ENCODE results near the gene CDC42EP5.
A peak's percentile ranks its signal among the peaks of the same experiment; 100 is the strongest.
"Not testable (repeated sequence)": the region's sequence is repeated elsewhere in the genome, so short reads cannot be mapped to it uniquely, and the experiment has no call there.

CDC42EP5 gene

DNA sequence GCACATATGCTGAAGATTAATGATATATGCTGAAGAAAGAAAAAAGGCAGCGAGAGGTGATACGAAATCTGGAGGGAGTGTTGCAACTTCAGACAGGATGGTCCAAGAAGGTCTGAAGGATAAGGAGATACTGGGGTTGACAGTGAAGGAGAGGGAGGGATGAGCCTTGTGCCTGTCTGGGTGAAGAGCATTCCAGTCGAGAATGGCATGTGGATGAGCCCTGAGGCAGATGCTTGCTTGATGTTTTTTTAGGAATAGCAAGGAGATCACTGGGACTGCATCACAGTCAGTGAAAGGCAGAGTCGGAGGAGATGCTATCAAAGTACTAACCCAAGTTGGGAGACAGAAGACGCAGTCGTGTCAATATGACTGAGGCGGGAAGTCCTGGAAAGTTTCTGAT, 16.2 kb upstream of the CDC42EP5 start:
- DNase-seq, result no peak

DNA sequence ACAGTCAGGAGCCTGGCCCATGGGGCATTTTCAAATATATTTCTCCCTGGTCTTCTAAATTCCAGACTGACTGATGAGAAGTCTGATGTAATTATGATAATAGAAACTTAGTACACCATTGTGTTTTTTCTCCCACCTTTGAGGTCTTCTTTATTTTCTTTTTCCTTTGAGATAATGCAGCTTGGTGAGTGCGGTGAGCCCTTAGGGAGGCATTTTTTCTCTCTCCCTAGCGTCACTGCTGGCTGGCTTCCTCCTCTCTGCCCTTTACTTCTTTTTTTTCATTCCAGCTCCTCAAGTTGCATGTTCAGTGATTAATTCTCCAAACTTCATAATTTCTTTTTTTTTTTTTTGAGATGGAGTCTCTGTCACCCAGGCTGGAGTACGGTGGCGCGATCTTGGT, 12.8 kb upstream of the CDC42EP5 start:
- no peak for DNase-seq

DNA sequence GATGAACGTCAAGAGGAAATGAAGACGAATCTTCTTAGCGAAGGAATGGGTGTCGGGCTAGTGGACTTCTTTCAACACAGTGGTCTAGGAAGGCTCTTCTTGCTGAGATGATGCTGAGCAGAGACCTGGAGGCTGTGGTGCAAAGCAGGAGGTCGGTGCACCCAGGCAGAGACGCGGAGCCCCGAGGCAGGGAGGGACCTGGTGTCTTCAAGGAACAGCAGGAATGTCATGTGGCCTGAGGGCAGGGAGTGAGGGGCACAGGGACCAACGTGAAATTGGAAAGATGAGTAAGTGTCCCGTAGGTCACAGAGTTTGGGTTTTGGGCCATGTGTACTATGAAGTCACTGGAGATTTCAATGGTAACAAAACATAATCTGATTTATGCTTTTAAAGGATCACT, 11.4 kb upstream of the CDC42EP5 start:
- no peak for DNase-seq

DNA sequence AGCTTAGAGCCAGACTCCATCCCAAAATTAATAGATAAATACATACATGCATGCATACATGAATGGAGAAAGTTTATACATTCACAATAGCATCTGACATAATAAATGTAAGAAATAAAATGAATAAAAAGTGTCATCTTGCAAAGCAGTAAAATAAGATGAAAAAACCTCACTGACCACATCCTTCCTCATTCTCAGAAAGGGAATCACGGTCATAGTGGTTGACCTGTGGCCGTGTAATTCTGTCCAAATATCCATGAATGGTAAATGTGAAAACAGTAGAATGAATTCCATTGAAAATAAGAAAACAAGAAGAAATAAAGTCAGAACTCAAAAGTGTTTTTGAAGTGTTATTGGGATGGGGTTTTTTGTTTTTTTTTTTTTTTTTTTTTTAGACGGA, 9.8 kb upstream of the CDC42EP5 start:
- DNase-seq, result no peak

DNA sequence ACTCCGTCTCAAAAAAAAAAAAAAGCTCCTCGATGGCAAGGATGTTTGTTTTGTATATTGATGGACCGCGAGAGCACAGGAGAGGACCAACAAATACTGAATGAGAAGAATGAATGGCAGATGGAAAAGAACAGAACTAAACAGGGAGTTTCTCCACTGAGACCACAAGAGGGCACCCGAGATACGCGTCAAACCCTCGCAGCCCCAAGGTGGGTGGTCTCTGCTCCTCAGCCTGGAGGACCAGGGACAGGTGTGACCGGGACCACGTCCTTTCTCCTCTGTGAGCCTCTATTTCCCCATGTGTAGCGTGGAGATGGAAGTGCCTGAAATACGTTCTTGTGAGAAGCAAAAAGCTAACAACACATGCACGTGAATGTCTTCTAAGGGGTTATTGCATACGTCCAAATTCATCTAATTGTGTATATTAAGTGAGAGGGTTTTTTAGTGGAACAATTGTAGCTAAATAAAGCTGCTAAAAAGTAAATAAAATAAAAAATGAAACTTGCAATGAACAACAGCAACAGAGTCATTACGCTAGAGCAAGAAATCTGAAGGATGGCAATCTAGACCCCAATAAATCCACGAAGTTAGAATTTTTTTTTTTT, 8.3 kb upstream of the CDC42EP5 start:
- peak; percentile 57 for DNase-seq

DNA sequence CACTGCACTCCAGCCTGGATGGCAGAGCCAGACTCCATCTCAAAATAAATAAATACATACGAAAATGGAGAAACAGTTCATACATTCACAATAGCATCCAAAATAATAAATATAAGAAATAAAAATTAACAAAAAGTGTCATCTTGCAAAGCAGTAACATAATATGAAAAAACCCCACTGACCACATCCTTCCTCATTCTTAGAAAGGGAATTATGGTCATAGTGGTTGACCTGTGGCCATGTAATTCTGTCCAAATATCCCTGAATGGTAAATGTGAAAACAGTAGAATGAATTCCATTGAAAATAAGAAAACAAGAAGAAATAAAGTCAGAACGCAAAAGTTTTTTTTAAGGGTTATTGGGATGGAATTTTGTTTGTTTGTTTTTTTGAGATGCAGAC, 7.0 kb upstream of the CDC42EP5 start:
- no peak for DNase-seq

DNA sequence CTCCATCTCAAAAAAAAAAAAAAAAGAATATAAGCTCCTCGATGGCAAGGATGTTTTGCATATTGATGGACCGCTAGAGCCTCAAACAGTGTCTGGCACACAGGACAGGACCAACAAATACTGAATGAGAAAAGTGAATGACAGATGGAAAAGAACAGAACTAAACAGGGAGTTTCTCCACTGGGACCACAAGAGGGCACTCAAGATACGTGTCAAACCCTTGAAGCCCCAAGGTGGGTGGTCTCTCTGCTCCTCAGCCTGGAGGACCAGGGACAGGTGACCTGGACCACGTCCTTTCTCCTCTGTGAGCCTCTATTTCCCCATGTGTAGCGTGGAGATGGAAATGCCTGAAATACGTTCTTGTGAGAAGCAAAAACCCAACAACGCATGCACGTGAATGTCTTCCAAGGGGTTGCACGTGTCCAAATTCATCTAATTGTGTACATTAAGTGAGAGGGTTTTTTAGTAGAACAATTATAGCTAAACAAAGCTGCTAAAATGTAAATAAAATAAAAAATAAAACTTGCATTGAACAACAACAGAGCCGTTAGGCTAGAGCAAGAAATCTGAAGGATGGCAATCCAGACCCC, 5.7 kb upstream of the CDC42EP5 start:
- DNase-seq, result peak; percentile 30

DNA sequence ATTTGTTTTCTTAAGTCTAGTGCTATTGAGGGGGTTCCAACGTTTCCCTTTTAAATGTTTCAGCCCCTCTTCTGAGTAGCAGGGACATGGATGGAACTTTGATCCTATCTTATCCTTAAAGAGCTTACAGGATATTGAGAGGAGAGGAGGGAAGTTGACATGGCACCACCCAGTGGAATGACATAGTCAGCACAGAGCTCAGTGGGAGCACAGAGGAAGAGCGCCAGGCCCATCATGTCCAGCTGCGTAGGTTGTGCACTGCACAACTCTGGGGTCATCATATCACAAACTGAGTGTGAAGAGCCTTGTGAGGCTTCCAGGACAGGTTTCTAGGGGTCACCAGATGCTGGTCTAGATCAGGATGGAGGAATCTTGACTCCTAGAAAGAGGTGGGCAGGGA, 4.6 kb upstream of the CDC42EP5 start:
- no peak for DNase-seq

DNA sequence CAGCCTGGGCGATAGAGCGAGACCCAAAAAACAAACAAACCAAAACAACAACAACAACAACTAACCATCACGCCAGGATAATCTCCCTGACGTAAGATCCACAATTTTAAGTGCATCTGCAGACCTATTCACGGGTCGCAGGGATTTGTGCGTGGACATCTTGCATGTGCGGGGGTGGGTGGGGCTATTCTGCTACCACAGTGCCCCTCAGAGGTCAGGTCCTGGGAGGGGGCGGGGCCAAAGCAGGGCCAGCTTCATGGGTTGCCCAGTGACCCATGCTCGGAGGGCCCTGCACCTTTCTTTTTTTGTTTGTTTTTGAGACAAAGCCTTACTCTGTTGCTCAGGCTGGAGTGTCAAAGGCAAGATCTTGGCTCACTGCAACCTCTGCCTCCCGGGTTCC, 2.6 kb upstream of the CDC42EP5 start:
- no peak for DNase-seq

DNA sequence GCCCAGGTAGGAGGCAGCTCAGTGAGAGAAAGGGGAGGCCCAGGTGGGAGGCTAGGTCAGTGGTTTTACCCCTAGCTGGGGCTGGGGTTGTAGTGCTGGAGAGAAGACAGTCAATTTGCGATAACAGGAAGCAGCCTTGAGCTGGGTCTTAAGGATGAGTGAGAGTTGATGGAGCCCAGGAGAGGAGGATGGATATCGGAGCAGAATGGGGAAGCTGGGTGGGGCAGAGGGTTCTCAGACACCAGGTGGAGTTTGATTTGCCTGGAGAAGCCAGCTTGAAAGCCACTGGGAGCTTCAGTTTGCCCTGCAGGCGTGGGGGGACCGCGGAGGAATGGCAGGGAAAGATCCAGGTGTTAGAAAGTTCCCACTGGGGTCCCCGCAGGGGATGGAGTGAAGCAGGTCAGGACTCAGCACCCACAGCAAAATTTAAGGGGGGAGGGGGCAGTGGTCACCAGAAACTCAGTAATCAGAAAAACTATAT, 836 bp upstream of the CDC42EP5 start:
- DNase-seq, result no peak

DNA sequence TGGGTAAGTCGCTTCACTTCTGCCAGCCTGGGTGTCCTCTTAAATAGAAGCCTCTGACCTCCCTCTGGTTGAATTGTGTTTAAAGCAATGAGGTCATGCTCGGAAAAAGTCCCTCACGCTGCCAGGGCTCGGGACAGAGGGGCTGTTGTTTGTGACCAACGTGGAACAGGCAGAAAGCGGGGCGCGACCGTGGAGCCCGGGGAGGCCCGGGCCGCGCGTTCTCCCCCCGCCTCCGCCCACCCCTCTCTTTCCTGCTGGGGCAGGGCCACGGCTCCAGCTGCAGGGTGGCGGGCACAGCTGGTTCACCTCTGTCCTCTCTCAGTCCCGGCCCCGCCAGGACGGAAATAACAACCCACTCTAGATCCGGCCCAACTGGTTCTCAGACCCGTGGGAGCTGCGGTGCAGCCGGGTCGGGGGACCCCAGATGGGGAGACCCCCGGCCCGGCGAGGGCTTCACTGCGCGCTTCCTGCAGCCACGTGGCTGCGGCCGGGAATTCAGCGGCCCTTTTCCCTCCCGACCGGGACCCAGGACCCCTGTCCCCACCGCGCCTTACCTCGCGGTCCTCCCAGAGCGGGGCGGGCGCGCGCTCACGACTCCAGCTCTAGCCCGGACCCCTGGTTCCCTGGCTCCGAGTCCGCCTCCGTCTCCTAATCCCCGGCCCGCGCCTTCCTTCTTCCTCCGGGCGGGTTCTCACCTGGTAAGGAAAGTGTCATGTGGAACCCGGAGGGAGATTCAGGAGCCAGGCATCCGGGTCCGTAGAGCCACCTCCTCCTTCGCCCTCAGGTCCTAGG, 1.9 kb downstream of the CDC42EP5 start:
- DNase-seq, result no peak

DNA sequence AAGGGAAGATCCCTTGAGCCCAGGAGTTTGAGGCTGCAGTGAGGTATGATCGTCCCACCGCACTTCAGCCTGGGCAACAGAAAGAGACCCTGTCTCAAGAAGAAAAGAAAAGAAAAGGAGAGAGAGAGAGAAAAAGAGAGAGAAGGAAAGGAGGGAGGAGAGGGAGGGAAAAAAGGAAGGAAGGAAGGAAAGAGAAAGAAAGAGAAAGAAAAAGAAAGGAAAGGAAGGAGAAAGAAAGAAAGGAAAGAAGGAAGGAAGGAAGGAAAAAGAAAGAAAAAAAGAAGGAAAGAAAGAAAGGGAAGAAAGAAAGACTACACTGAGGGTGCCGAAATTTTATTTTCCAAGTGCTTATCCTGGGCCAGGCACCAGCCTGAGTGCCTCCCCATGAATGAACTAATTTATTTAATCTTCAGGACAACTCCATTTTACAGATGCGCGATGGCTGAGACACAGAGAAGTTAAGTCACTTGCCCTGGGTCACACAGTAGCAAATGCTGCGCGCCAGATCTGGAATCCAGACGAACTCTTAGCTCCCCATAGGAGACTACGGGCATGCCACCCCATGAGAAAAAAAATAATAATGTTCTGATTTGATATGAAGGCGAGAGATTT, 2.7 kb downstream of the CDC42EP5 start:
- DNase-seq, result no peak

DNA sequence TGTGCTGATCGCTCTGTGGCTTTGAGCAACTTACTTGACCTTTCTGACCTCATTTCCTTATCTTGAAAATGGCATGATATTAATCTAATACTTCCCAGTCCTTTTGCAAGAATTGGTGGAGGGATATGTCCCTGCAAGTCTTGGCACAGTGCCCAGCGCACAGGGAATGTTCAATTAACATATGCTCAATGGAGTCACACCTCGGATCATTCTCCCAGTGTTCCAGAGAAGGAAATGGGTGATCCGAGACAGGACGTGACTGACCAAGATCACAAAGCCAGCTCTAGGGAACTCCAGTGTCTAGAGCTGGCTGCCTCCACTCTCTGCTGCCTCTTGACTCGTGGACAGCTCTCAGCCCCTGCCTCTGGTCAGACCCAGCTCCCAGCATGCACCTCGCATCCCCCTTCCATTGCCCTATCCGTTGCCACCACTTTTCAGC, 3.6 kb downstream of the CDC42EP5 start:
- DNase-seq, result no peak

DNA sequence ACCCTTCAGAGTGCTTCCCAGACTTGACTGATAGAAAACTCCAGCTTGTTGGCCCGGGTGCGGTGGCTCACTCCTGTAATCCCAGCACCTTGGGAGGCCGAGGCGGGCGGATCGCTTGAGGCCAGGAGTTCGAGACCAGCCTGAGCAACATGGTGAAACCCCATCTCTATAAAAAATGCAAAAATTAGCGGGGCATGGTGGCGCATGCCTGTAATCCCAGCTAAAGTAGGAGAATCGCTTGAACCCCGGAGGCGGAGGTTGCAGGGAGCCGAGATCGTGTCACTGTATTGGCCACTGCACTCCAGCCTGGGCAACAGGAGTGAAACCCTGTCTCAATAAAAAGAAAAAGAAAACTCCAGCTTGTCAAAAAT, 7.0 kb downstream of the CDC42EP5 start:
- not testable (repeated sequence) for DNase-seq

DNA sequence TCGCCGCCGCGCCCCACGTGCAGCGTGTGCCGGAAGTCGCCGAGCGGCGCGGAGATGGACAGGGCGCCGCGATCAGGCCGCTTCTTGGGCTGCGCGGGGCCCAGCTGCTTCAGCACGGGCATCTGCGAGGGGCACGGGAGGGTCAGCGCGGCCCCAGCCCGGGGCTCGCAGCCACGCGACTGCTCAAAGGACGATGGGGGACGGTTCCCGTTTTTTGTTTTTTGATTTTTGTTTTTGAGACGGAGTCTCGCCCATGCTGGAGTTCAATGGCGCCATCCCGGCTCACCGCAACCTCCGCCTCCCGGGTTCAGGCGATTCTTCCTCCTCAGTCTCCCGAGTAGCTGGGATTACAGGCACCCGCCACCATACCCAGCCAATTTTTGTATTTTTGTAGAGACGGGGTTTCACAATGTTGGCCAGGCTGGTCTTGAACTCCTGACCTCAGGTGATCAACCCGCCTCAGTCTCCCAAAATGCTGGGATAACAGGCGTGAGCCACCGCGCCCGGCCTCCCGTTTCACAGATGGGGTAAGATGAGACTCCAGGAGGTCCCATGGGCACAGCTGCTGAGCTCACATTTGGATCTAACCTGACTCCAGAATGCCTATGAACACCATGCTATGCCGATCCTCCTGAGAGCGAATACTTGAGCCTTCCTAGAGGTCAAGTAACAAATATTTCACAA, 7.5 kb downstream of the CDC42EP5 start:
- DNase-seq, result no peak

DNA sequence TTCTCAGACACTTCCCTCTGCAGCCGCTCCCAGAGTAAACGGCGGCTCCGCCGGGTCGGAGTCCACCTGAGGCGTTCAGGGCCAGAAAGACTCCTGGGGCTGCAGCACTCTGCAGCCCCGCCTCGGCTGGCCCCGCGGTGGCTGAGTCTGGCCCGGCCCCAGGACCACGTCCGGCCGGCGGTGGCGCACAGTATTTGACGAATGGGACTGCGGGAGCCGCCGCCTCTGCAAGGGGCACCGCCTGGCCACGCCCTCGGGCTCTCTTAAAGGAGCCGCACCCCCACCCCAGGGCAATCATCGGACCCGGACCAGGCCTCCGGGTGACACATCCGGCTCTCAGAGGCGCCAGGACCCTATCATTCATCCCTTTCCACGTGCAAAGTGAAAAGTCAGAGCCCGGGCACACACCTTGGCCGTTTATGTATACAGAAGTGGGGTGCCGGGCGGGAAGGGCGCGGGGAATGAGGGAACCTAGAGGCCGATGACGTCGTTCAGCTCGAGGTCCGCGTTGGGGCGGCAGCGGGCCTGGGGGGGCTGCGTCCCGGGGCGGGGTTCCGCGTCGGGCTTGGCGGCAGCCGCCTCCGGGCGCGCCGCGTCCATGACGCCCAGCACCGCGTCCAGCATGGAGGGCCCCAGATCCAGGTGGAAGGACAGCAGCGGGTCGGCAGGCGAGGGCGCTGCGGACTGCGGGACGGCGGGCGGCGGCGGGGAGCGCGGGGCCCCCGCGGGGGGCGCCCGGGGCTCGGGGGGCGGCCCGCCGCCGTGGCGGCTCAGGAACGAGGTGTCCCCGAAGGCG, 8.3 kb downstream of the CDC42EP5 start:
- DNase-seq, result peak; percentile 46

DNA sequence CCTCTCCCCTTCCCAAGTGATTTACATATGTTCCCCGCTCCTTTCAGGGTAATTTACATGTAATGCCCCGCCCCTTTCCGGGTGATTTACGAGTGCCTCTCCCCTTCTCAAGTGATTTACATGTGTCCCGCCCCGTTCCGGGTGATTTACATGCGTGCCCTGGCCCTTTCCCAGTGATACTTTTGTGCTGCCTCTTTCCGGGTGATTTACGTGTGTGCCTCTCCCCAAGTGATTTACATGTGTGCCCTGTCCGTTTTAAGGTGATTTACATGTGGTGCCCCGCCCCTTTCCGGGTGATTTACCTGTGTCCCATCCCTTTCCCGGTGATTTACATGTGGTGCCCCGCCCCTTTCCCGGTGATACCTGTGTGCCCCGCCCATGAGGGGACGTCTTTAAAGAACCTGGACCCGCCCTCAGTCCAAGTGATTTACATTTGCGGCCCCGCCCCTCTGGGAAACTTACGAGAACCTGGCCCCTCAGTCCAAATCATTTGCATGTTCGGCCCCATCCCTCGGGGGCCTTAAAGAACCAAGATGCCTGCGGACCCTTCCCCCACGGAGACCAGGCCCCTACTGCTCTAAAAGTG, 9.0 kb downstream of the CDC42EP5 start:
- peak; percentile 78 for DNase-seq

DNA sequence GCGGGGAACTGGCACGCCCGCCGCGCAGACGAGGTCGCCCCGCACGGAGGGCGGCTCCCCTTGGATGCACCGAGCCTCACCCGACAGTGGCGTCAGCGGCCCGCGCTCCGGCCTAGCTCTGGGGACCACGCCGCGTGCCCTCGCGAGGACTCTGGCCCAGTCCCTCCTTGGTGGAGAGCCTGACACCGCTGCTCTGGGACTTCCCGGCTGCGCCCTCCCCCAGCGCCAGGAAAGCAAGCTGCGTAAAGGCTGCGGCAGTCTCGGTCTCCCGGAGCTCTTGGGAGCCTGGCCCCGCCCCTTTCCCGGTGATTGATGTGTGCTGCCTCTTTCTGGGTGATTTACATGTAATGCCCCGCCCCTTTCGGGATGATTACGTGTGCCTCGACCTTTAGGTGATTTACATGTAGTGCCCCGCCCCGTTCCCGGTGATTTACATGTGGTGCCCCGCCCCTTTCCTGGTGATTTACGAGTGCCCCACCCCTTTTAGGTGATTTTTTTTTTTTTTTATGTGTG, 9.5 kb downstream of the CDC42EP5 start, which contains the start of gene LENG9:
LENG9 (minus strand) TSS at position 248 of the 513 bp plus-strand sequence. CDS start 252 bp downstream, outside the sequence.
- peak; percentile 92 for DNase-seq

DNA sequence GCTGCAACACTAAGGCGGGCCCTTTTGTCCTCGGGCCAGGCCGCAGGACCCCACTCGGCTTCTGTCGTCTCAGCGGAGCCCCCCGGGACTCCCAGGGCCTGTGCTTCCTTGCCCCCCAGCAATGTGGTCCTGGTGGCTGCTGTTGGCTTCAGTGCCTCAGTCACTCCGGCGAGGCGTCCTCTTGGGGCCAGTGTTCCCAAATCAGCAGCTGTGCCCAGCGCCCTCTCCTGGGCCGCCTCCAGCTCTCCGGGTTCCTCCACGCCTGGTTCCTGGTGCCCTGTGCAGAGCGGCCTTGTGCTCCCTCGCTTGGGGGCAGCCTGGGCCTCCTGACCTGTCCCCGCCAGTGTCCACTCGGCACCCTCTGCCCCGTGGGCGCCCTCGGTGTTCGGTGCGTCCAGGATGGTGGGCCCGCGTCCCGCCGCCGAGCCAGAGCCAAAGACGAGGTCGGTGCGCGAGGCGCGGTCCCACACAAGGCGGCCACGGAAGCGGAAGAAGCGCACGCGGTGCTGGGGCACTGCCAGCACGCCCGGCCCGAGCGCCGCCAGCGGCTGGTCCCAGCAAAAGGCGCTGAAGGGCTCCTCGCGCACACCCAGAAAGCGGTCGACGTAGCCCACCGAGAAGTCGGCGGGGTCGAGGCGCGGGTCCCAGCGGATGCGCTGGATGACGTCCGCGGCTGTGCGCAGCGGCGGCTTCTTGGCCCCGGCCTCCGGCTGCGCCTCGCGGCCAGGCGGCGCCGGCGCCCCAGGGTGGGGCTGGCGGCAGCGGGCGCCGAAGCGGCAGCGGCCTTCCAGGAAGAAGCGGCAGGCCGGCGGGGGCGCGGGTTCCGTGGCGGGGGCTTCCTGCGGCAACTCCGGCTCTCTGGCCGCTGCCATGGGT, 10.2 kb downstream of the CDC42EP5 start:
- peak; percentile 22 for DNase-seq

DNA sequence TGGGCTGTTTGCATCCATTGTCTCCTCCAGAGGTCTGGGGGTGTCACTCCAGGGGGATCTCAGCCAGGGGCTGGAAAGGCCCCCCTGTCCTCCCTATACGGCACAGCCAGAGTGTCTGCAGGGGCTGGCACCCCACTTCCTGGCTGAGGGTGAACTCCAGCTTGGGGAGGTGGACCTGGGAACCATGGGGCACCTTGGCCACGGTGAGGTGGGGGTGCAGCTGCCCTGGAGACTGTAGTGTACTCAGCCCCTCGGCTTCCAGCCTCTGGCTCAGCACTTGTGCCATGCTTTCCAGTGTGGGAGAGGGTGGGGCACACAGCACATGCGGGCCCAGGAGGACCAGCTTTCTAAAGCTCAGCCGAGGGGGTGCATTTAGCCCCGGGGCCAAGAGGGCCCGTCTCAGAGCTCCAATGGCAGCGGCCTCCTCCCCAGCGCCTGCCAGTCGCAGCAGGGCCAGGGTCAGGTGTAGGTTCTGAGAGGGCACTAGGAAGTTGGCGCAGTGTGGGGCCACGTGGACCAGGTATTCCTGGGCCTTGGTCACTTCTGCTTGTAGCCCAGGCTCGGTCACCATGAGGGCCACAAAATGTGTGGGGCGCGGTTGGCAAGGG, 10.9 kb downstream of the CDC42EP5 start:
- DNase-seq, result no peak

Data from NCI-H1694 treated with DMSO at 0.1 percent for 48 hours (cell line).